WERI-Rb-1 (cell line): ENCODE data around the gene GRIK2.

Experiments used
- DNase-seq: peaks from one replicate; pipeline ENCODE4 v3.0.0-alpha.2; 2020
- H3K27ac ChIP-seq: fragments of 250-450 bp; sonication (Bioruptor Pico); 2 replicates; pipeline ENCODE4 v1.5.1; 2020; ENCODE audit warnings: mild to moderate bottlenecking, moderate library complexity
- H3K27me3 ChIP-seq: fragments of 250-450 bp; sonication (Bioruptor Pico); 2 replicates; pipeline ENCODE4 v1.5.1; 2021; ENCODE audit warnings: mild to moderate bottlenecking, low read depth, moderate library complexity; ENCODE audit not compliant: insufficient read depth, severe bottlenecking
- H3K36me3 ChIP-seq: fragments of 250-450 bp; sonication (Bioruptor Pico); 2 replicates; pipeline ENCODE4 v1.5.1; 2020; ENCODE audit warnings: mild to moderate bottlenecking, moderate library complexity
- H3K4me3 ChIP-seq: 2 replicates; pipeline ENCODE4 v1.5.1; 2011; ENCODE audit warnings: low read depth, mild to moderate bottlenecking, control low read depth, low read length
- H3K9me3 ChIP-seq: fragments of 250-450 bp; sonication (Bioruptor Pico); 2 replicates; pipeline ENCODE4 v1.5.1; 2021; ENCODE audit warnings: mild to moderate bottlenecking, moderate library complexity; ENCODE audit not compliant: severe bottlenecking
- CTCF ChIP-seq: IDR thresholded peaks from 2 replicates; pipeline ENCODE4 v1.5.1; 2011; ENCODE audit warnings: low read depth, mild to moderate bottlenecking, control low read depth, inconsistent platforms, low read length

The GRIK2 gene

GRCh38 chr6:101733899-101734298 is 340.4 kb downstream of the GRIK2 start:
- TF ChIP-seq CTCF, result no peak
- peaks cover 4% of the 10 kb centered on the region for H3K9me3 ChIP-seq

GRCh38 chr6:101738481-101738880 is 345.0 kb downstream of the GRIK2 start:
- Histone ChIP-seq H3K9me3 (peaks cover 4% of the 10 kb centered on the region), H3K4me3 (no peak overlapping the region), H3K27me3 (no peaks in the 10 kb centered on the region), H3K27ac (no peak overlapping the region), H3K36me3 (no peaks in the 10 kb centered on the region)
- DNase-seq, result no peak
- TF ChIP-seq CTCF, result no peak

More at GRCh38 chr6:101733899-101734298, 340.4 kb downstream of the GRIK2 start:
- Histone ChIP-seq H3K36me3 (no peaks in the 10 kb centered on the region), H3K27ac (no peak overlapping the region), H3K4me3 (no peak overlapping the region), H3K27me3 (no peaks in the 10 kb centered on the region)
- no peak for DNase-seq

- Histone ChIP-seq H3K9me3 (peaks cover 4% of the 10 kb centered on the region), H3K4me3 (no peak overlapping the region), H3K36me3 (no peaks in the 10 kb centered on the region), H3K27me3 (no peaks in the 10 kb centered on the region), H3K27ac (no peak overlapping the region)
- no peak for TF ChIP-seq CTCF
- no peak for DNase-seq
Observed at GRCh38 chr6:101740631-101741030, 347.1 kb downstream of the GRIK2 start.

GRCh38 chr6:101741474-101742171 is 348.1 kb downstream of the GRIK2 start:
- DNase-seq, result no peak
- TF ChIP-seq CTCF, result no peak
- H3K27me3 ChIP-seq, result no peaks in the 10 kb centered on the region
- H3K9me3 ChIP-seq, result peaks cover under 1% of the 10 kb centered on the region
- no peaks in the 10 kb centered on the region for H3K36me3 ChIP-seq
- H3K4me3 ChIP-seq, result no peak overlapping the region
- no peak overlapping the region for H3K27ac ChIP-seq

GRCh38 chr6:101747160-101747559 is 353.7 kb downstream of the GRIK2 start:
- no peak overlapping the region for H3K4me3 ChIP-seq
- no peaks in the 10 kb centered on the region for H3K36me3 ChIP-seq
- no peaks in the 10 kb centered on the region for H3K27me3 ChIP-seq
- no peak overlapping the region for H3K27ac ChIP-seq
- TF ChIP-seq CTCF, result no peak
- no peaks in the 10 kb centered on the region for H3K9me3 ChIP-seq
- no peak for DNase-seq

GRCh38 chr6:101747716-101748115 is 354.2 kb downstream of the GRIK2 start:
- Histone ChIP-seq H3K27ac (no peak overlapping the region), H3K36me3 (no peaks in the 10 kb centered on the region), H3K4me3 (no peak overlapping the region), H3K9me3 (no peaks in the 10 kb centered on the region), H3K27me3 (no peaks in the 10 kb centered on the region)
- TF ChIP-seq CTCF, result no peak
- DNase-seq, result no peak
